Measurements from ENCODE around the gene INAFM1.

DNA sequence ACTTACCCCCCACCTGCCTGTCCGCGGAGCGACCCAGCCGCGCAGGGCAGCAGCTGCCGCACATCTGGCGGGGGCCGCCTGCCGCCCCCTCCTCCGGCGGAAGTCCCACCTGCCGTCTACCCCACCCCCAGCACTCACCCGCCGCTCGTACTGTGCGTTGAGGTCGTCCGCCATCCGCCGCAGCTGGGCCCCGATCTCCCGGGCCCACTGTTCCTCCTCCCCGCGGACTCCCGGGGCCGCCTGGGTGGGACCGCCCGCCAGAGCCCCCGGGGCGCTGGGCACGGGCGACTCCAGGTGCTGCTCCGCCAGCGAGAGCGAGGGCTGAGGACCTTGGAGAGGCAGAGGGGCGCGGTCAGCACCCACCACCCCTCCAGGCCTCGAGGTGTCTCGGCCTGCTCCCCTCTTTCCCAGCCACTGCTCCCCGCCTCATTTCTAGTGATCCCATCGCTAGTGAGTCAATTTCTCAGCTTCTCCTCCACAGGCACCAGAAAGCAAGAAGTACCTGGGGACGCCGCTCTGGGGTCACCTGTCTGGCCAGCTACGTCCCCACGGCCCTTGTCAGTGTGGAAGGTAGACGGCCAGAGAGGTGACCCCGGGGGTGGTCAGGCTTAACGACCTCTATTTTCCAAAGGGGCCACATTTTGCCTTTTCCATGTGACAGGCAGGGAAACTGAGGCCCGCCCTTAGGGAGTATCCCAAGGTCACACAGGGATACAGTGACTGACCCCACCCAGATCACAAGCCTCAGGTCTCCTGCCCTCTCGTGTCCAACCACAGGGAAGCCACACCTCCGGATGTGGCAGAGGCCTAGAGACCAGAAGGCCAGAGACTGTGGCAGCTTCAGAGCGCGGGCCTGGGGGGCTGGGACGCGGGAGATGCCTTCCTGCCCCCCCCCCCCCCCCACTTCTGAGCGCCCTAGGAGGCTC, 48.0 kb upstream of the INAFM1 start:
- TF ChIP-seq ZNF140 (tag by site-specific recombination; IDR thresholded peaks at IDR 0.05) (no peak), ZNF658 (tag by site-specific recombination; IDR thresholded peaks at IDR 0.05) (0 out of 2 replicates have a peak, but pooled peaks have one; percentile 56), KLF10 (tag by site-specific recombination; IDR thresholded peaks at IDR 0.05) (0 out of 2 replicates have a peak, but pooled peaks have one; percentile 17), ZNF184 (tag by site-specific recombination; IDR thresholded peaks at IDR 0.05) (no peak), ZNF274 (IDR thresholded peaks at IDR 0.05; ENCODE audit: low read length) (no peak), ZNF274 (tag by site-specific recombination; IDR thresholded peaks at IDR 0.05; ENCODE audit: borderline replicate concordance) (no peak), ZNF501 (tag by site-specific recombination; IDR thresholded peaks at IDR 0.05) (0 out of 2 replicates have a peak, but pooled peaks have one; percentile 28), IKZF3 (tag by site-specific recombination; IDR thresholded peaks at IDR 0.05) (no peak), ZNF324 (tag by site-specific recombination; IDR thresholded peaks at IDR 0.05) (no peak), MYNN (tag by site-specific recombination; IDR thresholded peaks at IDR 0.05; ENCODE audit: borderline replicate concordance) (no peak), YY1 (tag by site-specific recombination; IDR thresholded peaks at IDR 0.05) (no peak)
- TF ChIP-seq, protein P1, sequence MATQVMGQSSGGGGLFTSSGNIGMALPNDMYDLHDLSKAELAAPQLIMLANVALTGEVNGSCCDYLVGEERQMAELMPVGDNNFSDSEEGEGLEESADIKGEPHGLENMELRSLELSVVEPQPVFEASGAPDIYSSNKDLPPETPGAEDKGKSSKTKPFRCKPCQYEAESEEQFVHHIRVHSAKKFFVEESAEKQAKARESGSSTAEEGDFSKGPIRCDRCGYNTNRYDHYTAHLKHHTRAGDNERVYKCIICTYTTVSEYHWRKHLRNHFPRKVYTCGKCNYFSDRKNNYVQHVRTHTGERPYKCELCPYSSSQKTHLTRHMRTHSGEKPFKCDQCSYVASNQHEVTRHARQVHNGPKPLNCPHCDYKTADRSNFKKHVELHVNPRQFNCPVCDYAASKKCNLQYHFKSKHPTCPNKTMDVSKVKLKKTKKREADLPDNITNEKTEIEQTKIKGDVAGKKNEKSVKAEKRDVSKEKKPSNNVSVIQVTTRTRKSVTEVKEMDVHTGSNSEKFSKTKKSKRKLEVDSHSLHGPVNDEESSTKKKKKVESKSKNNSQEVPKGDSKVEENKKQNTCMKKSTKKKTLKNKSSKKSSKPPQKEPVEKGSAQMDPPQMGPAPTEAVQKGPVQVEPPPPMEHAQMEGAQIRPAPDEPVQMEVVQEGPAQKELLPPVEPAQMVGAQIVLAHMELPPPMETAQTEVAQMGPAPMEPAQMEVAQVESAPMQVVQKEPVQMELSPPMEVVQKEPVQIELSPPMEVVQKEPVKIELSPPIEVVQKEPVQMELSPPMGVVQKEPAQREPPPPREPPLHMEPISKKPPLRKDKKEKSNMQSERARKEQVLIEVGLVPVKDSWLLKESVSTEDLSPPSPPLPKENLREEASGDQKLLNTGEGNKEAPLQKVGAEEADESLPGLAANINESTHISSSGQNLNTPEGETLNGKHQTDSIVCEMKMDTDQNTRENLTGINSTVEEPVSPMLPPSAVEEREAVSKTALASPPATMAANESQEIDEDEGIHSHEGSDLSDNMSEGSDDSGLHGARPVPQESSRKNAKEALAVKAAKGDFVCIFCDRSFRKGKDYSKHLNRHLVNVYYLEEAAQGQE (tag by site-specific recombination; IDR thresholded peaks at IDR 0.05), result 0 out of 2 replicates have a peak, but pooled peaks have one; percentile 21
- TF ChIP-seq, protein P2, sequence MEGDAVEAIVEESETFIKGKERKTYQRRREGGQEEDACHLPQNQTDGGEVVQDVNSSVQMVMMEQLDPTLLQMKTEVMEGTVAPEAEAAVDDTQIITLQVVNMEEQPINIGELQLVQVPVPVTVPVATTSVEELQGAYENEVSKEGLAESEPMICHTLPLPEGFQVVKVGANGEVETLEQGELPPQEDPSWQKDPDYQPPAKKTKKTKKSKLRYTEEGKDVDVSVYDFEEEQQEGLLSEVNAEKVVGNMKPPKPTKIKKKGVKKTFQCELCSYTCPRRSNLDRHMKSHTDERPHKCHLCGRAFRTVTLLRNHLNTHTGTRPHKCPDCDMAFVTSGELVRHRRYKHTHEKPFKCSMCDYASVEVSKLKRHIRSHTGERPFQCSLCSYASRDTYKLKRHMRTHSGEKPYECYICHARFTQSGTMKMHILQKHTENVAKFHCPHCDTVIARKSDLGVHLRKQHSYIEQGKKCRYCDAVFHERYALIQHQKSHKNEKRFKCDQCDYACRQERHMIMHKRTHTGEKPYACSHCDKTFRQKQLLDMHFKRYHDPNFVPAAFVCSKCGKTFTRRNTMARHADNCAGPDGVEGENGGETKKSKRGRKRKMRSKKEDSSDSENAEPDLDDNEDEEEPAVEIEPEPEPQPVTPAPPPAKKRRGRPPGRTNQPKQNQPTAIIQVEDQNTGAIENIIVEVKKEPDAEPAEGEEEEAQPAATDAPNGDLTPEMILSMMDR (tag by site-specific recombination; IDR thresholded peaks at IDR 0.05), result no peak
